GM12878 (cell line): Measurements from ENCODE around the gene BACE2. TPM values are rescaled to one million over a fixed set of nuclear protein-coding genes. Genes with fewer than 3 reads are reported as not detected.

ENCODE experiments used
- ATAC-seq: fragments of 200-7000 bp; cut with Tn5 transposase; 3 replicates; pipeline ENCODE4 v1.9.1; 2020; ENCODE audit warnings: mild to moderate bottlenecking, moderate library complexity
- BruUV-seq: library from RNA; stranded (reverse); fragments of 400-500 nt; replicated peaks from 2 replicates; lab custom pipeline; 2021; lab: Mats Ljungman, UMichigan
- CTCF ChIA-PET: fragments of 300-600 bp; sonication (Branson Sonifier 250); formaldehyde crosslinking; extraction: SDS; loops from one replicate; lab custom pipeline; 2021; ENCODE audit warnings: inconsistent platforms; lab: Yijun Ruan, JAX
- POLR2A ChIA-PET: fragments of 350-600 bp; formaldehyde crosslinking; extraction: SDS; loops from one replicate; lab custom pipeline; 2021; ENCODE audit warnings: inconsistent platforms; lab: Charles Lee
- RAD21 ChIA-PET: fragments of 300-600 bp; sonication (Branson Sonifier 250); formaldehyde crosslinking; loops from one replicate; lab custom pipeline; 2023; ENCODE audit warnings: antibody characterized with exemption; ENCODE audit not compliant: unreplicated experiment; lab: Charles Lee
- SMC1A ChIA-PET: fragments of 300-600 bp; sonication (Branson Sonifier 250); formaldehyde crosslinking; loops from one replicate; lab custom pipeline; 2023; ENCODE audit not compliant: unreplicated experiment, uncharacterized antibody; lab: Charles Lee
- DNase-seq: peaks from one replicate; pipeline ENCODE4 v3.0.0-alpha.2; 2011; ENCODE audit warnings: low read depth, low spot score
- FAIRE-seq: peaks from 3 replicates; lab custom pipeline; 2011; peaks lifted over from hg19 to GRCh38; lab: Jason Lieb, UNC
- H2AFZ ChIP-seq: 2 replicates; pipeline ENCODE4 v1.6.0; 2011; ENCODE audit warnings: low read depth, low read length, control low read depth; ENCODE audit not compliant: control insufficient read depth
- H3K27ac ChIP-seq: 2 replicates; pipeline ENCODE4 v1.5.1; 2011; ENCODE audit warnings: control low read depth; ENCODE audit not compliant: control insufficient read depth, insufficient read depth
- H3K27me3 ChIP-seq, 2 experiments: replicated peaks in 1 of 2; 2 replicates each; pipeline versions ENCODE4 v1.6.0 to v1.6.1; 2011; ENCODE audit warnings: low read length in 1 of 2; ENCODE audit not compliant: control insufficient read depth in 2 of 2, insufficient read depth in 2 of 2
- H3K36me3 ChIP-seq, 2 experiments: 2 replicates each; pipeline ENCODE4 v1.5.1; 2011; ENCODE audit warnings: low read length in 1 of 2; ENCODE audit not compliant: control insufficient read depth in 2 of 2, insufficient read depth in 2 of 2
- H3K4me1 ChIP-seq: 2 replicates; pipeline ENCODE4 v1.6.1; 2011; ENCODE audit warnings: mild to moderate bottlenecking, low read length, moderate library complexity, mixed read lengths; ENCODE audit not compliant: control insufficient read depth, insufficient read depth
- H3K4me2 ChIP-seq: 2 replicates; pipeline ENCODE4 v1.6.0; 2011; ENCODE audit warnings: control low read depth; ENCODE audit not compliant: control insufficient read depth, insufficient read depth
- H3K4me3 ChIP-seq: fragments of 200-600 bp; sonication (generic); 2 replicates; pipeline ENCODE4 v1.5.1; 2016
- H3K79me2 ChIP-seq: 2 replicates; pipeline ENCODE4 v1.6.0; 2011; ENCODE audit warnings: low read length; ENCODE audit not compliant: control insufficient read depth, insufficient read depth
- H3K9ac ChIP-seq: 2 replicates; pipeline ENCODE4 v1.8.0; 2011; ENCODE audit warnings: low read length, control low read depth, mixed read lengths; ENCODE audit not compliant: control insufficient read depth, insufficient read depth
- H3K9me3 ChIP-seq: replicated peaks from 3 replicates; pipeline ENCODE4 v1.5.1; 2011; ENCODE audit warnings: mild to moderate bottlenecking, low read length; ENCODE audit not compliant: control insufficient read depth, insufficient read depth
- H4K20me1 ChIP-seq: 2 replicates; pipeline ENCODE4 v1.6.0; 2011; ENCODE audit not compliant: control insufficient read depth, insufficient read depth
- ASH2L ChIP-seq: fragments of 300-600, 200-600 bp; sonication (generic); IDR thresholded peaks from 2 replicates; pipeline ENCODE4 v1.6.1; 2017; ENCODE audit warnings: low read depth, mild to moderate bottlenecking, borderline replicate concordance
- CBX5 ChIP-seq: sonication (generic); IDR thresholded peaks from 2 replicates; pipeline ENCODE4 v1.6.1; 2016; ENCODE audit warnings: low read depth, moderate library complexity, mild to moderate bottlenecking, inconsistent platforms
- ESRRA ChIP-seq: IDR thresholded peaks from 2 replicates; pipeline ENCODE4 v1.6.1; 2012; ENCODE audit warnings: mild to moderate bottlenecking, low read length, improper control_type of control experiment
- ETV6 ChIP-seq, 2 experiments: fragments of 450-650 bp in 1 of 2; IDR thresholded peaks in 1 of 2; conservative IDR thresholded peaks in 1 of 2; 2 replicates each; pipeline ENCODE4 v1.6.1; 2014; ENCODE audit warnings: antibody characterized with exemption in 1 of 2, borderline replicate concordance in 1 of 2, low read depth in 1 of 2, mild to moderate bottlenecking in 1 of 2, moderate library complexity in 1 of 2
- HDAC6 ChIP-seq: fragments of 200-600 bp; sonication (generic); IDR thresholded peaks from one replicate; pipeline ENCODE4 v1.8.0; 2017; ENCODE audit warnings: antibody characterized with exemption; ENCODE audit not compliant: unreplicated experiment
- IKZF1 ChIP-seq: fragments of 450-650 bp; conservative IDR thresholded peaks from 2 replicates; pipeline ENCODE4 v1.6.1; 2017; ENCODE audit warnings: antibody characterized with exemption, mild to moderate bottlenecking
- KLF5 ChIP-seq: fragments of 450-650 bp; IDR thresholded peaks from 2 replicates; pipeline ENCODE4 v1.6.1; 2014; ENCODE audit warnings: mild to moderate bottlenecking; ENCODE audit not compliant: partially characterized antibody
- MEF2A ChIP-seq: IDR thresholded peaks from 2 replicates; pipeline ENCODE4 v1.6.1; 2011; ENCODE audit warnings: low read depth, mild to moderate bottlenecking, low read length, moderate library complexity; ENCODE audit not compliant: insufficient read depth
- PML ChIP-seq: IDR thresholded peaks from 2 replicates; pipeline ENCODE4 v1.6.1; 2012; ENCODE audit warnings: low read length, inconsistent platforms
- RFX5 ChIP-seq: IDR thresholded peaks from 2 replicates; pipeline ENCODE4 v1.6.1; 2011; ENCODE audit warnings: low read depth, low read length, improper control_type of control experiment
- SMAD5 ChIP-seq: IDR thresholded peaks from 2 replicates; pipeline ENCODE4 v1.6.1; 2016; ENCODE audit warnings: antibody characterized with exemption, low read depth
- SPI1 ChIP-seq: IDR thresholded peaks from 2 replicates; pipeline ENCODE4 v1.6.1; 2011; ENCODE audit warnings: low read depth, mild to moderate bottlenecking, low read length, moderate library complexity, borderline replicate concordance; ENCODE audit not compliant: insufficient read depth
- STAT1 ChIP-seq: fragments of 450-650 bp; conservative IDR thresholded peaks from 2 replicates; pipeline ENCODE4 v1.6.1; 2014; ENCODE audit warnings: antibody characterized with exemption, mild to moderate bottlenecking
- TARDBP ChIP-seq: IDR thresholded peaks from 2 replicates; pipeline ENCODE4 v1.6.1; 2016; ENCODE audit warnings: borderline replicate concordance
- TBL1XR1 ChIP-seq: IDR thresholded peaks from 2 replicates; pipeline ENCODE4 v1.6.1; 2012; ENCODE audit warnings: low read depth, low read length, improper control_type of control experiment
- USF1 ChIP-seq: IDR thresholded peaks from 2 replicates; pipeline ENCODE4 v1.6.1; 2011; ENCODE audit warnings: borderline replicate concordance, low read depth, mild to moderate bottlenecking, moderate library complexity, mixed read lengths, low read length; ENCODE audit not compliant: insufficient read depth; ENCODE audit errors: extremely low read length
- ZNF274 ChIP-seq: IDR thresholded peaks from one replicate; pipeline ENCODE4 v1.8.0; 2011; ENCODE audit not compliant: insufficient read length, insufficient read depth
- ZNF384 ChIP-seq: IDR thresholded peaks from 2 replicates; pipeline ENCODE4 v1.6.1; 2012; ENCODE audit warnings: low read depth, mild to moderate bottlenecking, low read length, improper control_type of control experiment, borderline replicate concordance
- WGBS: methylation state at CpG from one replicate; pipeline ENCODE4 v1.1.6; 2016; ENCODE audit warnings: low lambda C conversion rate; ENCODE audit not compliant: insufficient replicate concordance, insufficient coverage; ENCODE audit errors: missing lambda C conversion rate; 5-methylcytosine and 5-hydroxymethylcytosine counted together
- in situ Hi-C: fragments of 300-500 bp; cut with MboI; formaldehyde crosslinking; loops from 9 replicates; pipeline ENCODE4 v1.14.3; 2018; ENCODE audit warnings: mixed read lengths
- intact Hi-C: fragments of 100-400 bp; cut with micrococcal nuclease; formaldehyde crosslinking; loops from one replicate; pipeline ENCODE4 v1.14.2; 2022; ENCODE audit not compliant: unreplicated experiment
- polyA plus RNA-seq, 11 experiments: library from polyadenylated mRNA; depleted of rRNA in 4 of 11; unstranded in 6 of 11; stranded (reverse) in 5 of 11; fragments of >200 nt; fragmentation: Nextera tagmentation in 4 of 11; fragmentation: Illumina TruSeq in 1 of 11; extraction: Ambion mirVana in 4 of 11; extraction: Trizol in 1 of 11; gene quantifications; 1 replicate in 1 of 11; 2 replicates in 10 of 11; pipeline versions ENCODE4 v1.2.1 to v1.2.3, GENCODE V29; 2011 to 2016; ENCODE audit warnings: inconsistent platforms in 2 of 11, missing spikeins in 2 of 11, low read depth in 1 of 11
- total RNA-seq, 4 experiments: library from RNA; depleted of rRNA in 3 of 4; stranded (reverse); fragments of >200 nt in 3 of 4; fragmentation: Illumina TruSeq in 1 of 4; extraction: Trizol in 1 of 4; gene quantifications; 2 replicates each; pipeline versions ENCODE4 v1.2.1 to v1.2.3, GENCODE V29; 2013 to 2021

The BACE2 gene
- total and polyA plus RNA-seq, 10 of the 15 experiments (the other 5 are each of a cell fraction or from before 2014, with no cell fraction given) = 0.04 to 0.69 (median 0.18) TPM; not detected in 5

- BruUV-seq = no TSS peak
- no peak overlapping the region for H2AFZ ChIP-seq
- WGBS = 56% methylated on average over 8 of the region's 8 CpGs
- H3K9me3 ChIP-seq = no peaks in the 10 kb centered on the region
- TF ChIP-seq ZNF384 (no peak), ESRRA (no peak), USF1 (no peak), HDAC6 (no peak), ASH2L (no peak), STAT1 (no peak), SMAD5 (no peak), CBX5 (no peak), TBL1XR1 (no peak), KLF5 (no peak), PML (no peak), ETV6 (conservative IDR thresholded peaks at IDR 0.05 in 1 of 2, IDR thresholded peaks at IDR 0.05 in 1 of 2; ENCODE audit: borderline replicate concordance in 1 of 2, low read depth in 1 of 2) (no peak), MEF2A (no peak), IKZF1 (no peak), TARDBP (no peak), RFX5 (no peak), ZNF274 (no peak), SPI1 (no peak)
- H3K4me1 ChIP-seq = no peaks in the 10 kb centered on the region
- ChIA-PET RAD21 (no interaction called here), CTCF (no interaction called here), POLR2A (no interaction called here), SMC1A (no interaction called here)
- ATAC-seq (no peak), FAIRE-seq (no peak), DNase-seq (no peak)
- in situ Hi-C loops (no loop called here), intact Hi-C loops (no loop called here)
- no peaks in the 10 kb centered on the region for H3K36me3 ChIP-seq
- H3K27ac ChIP-seq = no peak overlapping the region
- H3K27me3 ChIP-seq = no peaks in the 10 kb centered on the region
- H3K79me2 ChIP-seq = no peaks in the 10 kb centered on the region
- H4K20me1 ChIP-seq = no peaks in the 10 kb centered on the region
- no peak overlapping the region for H3K4me3 ChIP-seq
- H3K4me2 ChIP-seq = no peak overlapping the region
- no peak overlapping the region for H3K9ac ChIP-seq
Measured at GRCh38 chr21:41241341-41241740, 73.4 kb downstream of the BACE2 start.
